Measurements from ENCODE around the gene ARHGEF10L. TPM values are rescaled to one million over a fixed set of nuclear protein-coding genes. Genes with fewer than 3 reads are reported as not detected.

ARHGEF10L gene
- total RNA-seq, 2 donors from 2014 or later, result 26.0 to 39.7 TPM

- Histone ChIP-seq H3K36me3 (peaks cover 0 to 3% of the 10 kb centered on the region in 2 donors), H3K27ac (no peak overlapping the region), H3K4me1 (replicated peaks) (no peaks in the 10 kb centered on the region), H3K27me3 (replicated peaks; ENCODE audit: insufficient read depth) (no peaks in the 10 kb centered on the region), H3K9me3 (no peaks in the 10 kb centered on the region), H3K4me3 (no peak overlapping the region)
- WGBS, result 87% methylated on average over 12 of the region's 12 CpGs
- no peak for DNase-seq (ENCODE audit: low spot score)
- no peak for TF ChIP-seq POLR2A (IDR thresholded peaks at IDR 0.05)
- TF ChIP-seq CTCF (IDR thresholded peaks at IDR 0.05), result no peak
- TF ChIP-seq POLR2AphosphoS5 (IDR thresholded peaks at IDR 0.05), result no peak
- intact Hi-C loops (cut with DNase I), result loop anchor here (10.0 kb wide), 1 partner anchor 437 kb away; the partner anchor contains the start of gene IGSF21
These were observed 128.7 kb downstream of the ARHGEF10L start for GRCh38 chr1:17668195-17668594.

- H3K36me3 ChIP-seq, result peaks cover 0 to 3% of the 10 kb centered on the region in 2 donors
- WGBS, result 90% methylated on average over 20 of the region's 20 CpGs
- no peaks in the 10 kb centered on the region for H3K9me3 ChIP-seq
- DNase-seq (ENCODE audit: low spot score), result no peak
- H3K4me1 ChIP-seq (replicated peaks), result no peaks in the 10 kb centered on the region
- no peak for TF ChIP-seq POLR2AphosphoS5 (IDR thresholded peaks at IDR 0.05)
- TF ChIP-seq CTCF (IDR thresholded peaks at IDR 0.05), result no peak
- no peak for TF ChIP-seq POLR2A (IDR thresholded peaks at IDR 0.05)
- no peaks in the 10 kb centered on the region for H3K27me3 ChIP-seq (replicated peaks; ENCODE audit: insufficient read depth)
- intact Hi-C loops (cut with DNase I), result loop anchor here (10.0 kb wide), 1 partner anchor 436 kb away; the partner anchor contains the start of gene IGSF21
- no peak overlapping the region for H3K4me3 ChIP-seq
- no peak overlapping the region for H3K27ac ChIP-seq
These were observed 129.2 kb downstream of the ARHGEF10L start for GRCh38 chr1:17668624-17669175.

GRCh38 chr1:17669305-17669704, 129.8 kb downstream of the ARHGEF10L start:
- H3K36me3 ChIP-seq, result peaks cover 0 to 3% of the 10 kb centered on the region in 2 donors
- no peak for TF ChIP-seq POLR2AphosphoS5 (IDR thresholded peaks at IDR 0.05)
- no peak for TF ChIP-seq CTCF (IDR thresholded peaks at IDR 0.05)
- no peak for TF ChIP-seq POLR2A (IDR thresholded peaks at IDR 0.05)
- no peaks in the 10 kb centered on the region for H3K27me3 ChIP-seq (replicated peaks; ENCODE audit: insufficient read depth)
- WGBS, result 92% methylated on average over 9 of the region's 9 CpGs
- H3K4me3 ChIP-seq, result no peak overlapping the region
- DNase-seq (ENCODE audit: low spot score), result no peak
- H3K4me1 ChIP-seq (replicated peaks), result no peaks in the 10 kb centered on the region
- intact Hi-C loops (cut with DNase I), result loop anchor here (10.0 kb wide), 1 partner anchor 435 kb away; the partner anchor contains the start of gene IGSF21
- H3K9me3 ChIP-seq, result no peaks in the 10 kb centered on the region
- no peak overlapping the region for H3K27ac ChIP-seq

- TF ChIP-seq POLR2AphosphoS5 (IDR thresholded peaks at IDR 0.05) (no peak), POLR2A (IDR thresholded peaks at IDR 0.05) (no peak), CTCF (IDR thresholded peaks at IDR 0.05) (no peak)
- 84% methylated on average over 26 of the region's 26 CpGs for WGBS
- intact Hi-C loops (cut with DNase I), result loop anchor here (10.0 kb wide), 1 partner anchor 435 kb away; the partner anchor contains the start of gene IGSF21
- no peak overlapping the region for H3K27ac ChIP-seq
- H3K36me3 ChIP-seq, result peaks cover 0 to 3% of the 10 kb centered on the region in 2 donors
- no peaks in the 10 kb centered on the region for H3K27me3 ChIP-seq (replicated peaks; ENCODE audit: insufficient read depth)
- no peaks in the 10 kb centered on the region for H3K9me3 ChIP-seq
- no peak for DNase-seq (ENCODE audit: low spot score)
- no peak overlapping the region for H3K4me3 ChIP-seq
- no peaks in the 10 kb centered on the region for H3K4me1 ChIP-seq (replicated peaks)
These were observed 130.5 kb downstream of the ARHGEF10L start for GRCh38 chr1:17669866-17670451.

All from prostate gland (tissue), 2 donors.